ENCODE results near the gene OSCP1.

OSCP1 gene

GRCh38 chr1:36471830-36472641 is 21.8 kb upstream of the OSCP1 start:
- no peak for DNase-seq

DNA sequence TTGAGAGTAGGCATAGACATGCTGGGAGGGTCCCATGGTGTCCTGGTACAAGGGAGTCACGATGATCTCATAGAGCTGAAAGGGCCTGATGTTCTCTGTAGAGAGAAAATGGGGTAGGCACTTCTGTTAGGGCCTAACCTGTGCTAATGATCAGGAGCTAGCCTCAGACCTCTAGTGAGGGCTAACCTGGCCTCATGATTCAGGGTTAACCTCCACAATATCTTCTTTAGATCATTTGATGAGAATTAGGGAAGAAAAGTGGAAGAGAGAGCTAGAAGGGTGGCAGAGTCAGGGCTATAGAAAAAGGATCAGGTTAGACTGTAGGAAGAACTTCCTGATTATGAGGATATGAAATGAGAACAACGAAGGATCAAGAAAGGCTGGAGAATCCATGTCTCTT is 18.9 kb upstream of the OSCP1 start:
- DNase-seq: no peak

DNA sequence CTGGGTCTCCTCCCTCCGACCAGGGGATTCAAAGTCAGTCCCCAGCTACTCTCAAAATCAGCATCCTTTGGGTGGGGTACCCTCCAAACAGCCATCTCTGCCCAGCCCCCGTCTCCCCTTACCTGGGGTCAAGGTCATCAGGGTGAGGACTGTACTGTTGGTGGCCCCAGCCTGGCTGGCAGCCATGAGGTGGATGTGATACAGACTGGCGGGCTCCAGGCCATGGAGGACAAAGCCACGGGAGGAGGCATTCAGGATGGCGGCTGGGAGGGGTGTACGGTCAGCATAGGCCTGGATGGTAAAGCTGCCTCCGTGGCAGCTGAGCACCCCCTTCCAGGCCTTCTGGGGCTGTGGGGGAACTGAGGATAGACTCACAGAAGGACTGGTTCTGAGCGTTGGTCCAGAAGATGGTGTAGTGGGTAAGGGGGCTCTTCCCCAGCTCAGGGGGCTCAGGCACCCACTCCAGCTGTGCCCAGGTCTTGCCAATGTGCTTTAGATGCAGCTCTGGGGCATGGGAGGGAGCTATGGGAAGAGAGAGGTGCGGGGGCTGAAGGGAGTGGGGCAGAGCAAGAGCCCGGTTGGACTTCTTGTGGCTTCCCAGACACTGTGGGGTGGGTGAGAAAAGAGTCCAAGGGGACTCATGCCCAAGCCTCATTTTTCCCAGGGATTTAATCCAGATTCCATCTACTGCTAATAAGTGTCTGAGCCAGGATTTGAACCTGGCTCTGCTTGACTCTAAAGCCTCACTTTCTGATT is 17.6 kb upstream of the OSCP1 start:
- no peak for DNase-seq

DNA sequence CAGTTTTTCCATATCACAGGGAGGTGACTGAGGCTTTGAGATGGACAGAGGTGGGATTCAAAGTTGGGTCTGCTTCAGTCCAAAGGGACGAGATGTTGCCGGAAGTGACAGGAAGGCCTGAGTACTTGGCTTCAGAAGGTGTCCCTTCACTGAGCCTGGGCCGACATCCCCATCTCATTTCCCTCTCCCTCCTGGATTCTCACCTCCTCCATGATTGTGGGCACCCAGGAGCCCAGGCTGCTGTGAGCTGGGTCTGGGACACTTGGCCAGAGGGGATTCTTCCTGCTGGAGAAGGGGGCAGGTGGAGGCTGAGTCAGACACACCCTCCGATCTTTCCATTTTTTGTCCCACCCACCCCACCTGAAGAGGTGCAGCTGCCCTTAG is 16.8 kb upstream of the OSCP1 start:
- no peak for DNase-seq

GRCh38 chr1:36466370-36467026 is 16.2 kb upstream of the OSCP1 start:
- DNase-seq: no peak

- no peak for DNase-seq
These were observed 15.6 kb upstream of the OSCP1 start for GRCh38 chr1:36465731-36466369.

DNA sequence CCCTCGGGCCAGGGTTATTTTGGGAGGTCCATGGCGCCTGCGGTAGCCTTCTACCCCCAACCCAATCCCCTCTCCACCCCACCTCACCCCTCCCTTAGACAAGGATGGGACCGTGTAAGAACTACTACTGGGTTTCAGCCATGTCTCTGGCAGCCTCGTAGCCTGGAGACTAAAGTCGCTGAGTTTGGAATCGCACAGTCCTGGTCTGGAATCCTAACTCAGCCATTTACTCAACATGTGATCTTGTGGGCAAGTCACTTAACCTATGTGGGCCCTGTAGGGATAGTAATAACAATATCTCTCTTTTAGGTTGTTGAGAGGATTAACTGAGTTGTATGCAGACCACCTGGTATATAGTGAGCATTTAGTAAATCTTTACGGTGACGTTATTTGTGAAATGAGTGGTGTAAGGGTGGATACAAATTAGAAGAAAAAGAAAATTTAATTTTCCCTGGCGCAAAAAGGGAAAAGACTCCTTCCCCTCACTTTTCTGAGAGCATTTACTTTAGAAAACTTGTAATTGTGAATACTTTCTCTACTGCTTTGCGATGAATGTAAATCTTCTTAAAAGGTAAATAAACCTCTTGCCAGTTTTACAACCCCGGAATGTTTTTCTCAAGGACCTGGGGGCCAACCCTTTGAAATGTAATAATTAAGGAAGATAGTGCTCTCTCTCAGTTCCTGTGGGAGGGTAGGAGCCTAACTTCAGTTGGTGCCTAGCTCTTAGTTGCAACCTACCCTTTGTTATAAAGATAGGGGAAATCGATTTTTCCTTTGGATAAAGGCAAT is 14.5 kb upstream of the OSCP1 start:
- peak; percentile 10 for DNase-seq

DNA sequence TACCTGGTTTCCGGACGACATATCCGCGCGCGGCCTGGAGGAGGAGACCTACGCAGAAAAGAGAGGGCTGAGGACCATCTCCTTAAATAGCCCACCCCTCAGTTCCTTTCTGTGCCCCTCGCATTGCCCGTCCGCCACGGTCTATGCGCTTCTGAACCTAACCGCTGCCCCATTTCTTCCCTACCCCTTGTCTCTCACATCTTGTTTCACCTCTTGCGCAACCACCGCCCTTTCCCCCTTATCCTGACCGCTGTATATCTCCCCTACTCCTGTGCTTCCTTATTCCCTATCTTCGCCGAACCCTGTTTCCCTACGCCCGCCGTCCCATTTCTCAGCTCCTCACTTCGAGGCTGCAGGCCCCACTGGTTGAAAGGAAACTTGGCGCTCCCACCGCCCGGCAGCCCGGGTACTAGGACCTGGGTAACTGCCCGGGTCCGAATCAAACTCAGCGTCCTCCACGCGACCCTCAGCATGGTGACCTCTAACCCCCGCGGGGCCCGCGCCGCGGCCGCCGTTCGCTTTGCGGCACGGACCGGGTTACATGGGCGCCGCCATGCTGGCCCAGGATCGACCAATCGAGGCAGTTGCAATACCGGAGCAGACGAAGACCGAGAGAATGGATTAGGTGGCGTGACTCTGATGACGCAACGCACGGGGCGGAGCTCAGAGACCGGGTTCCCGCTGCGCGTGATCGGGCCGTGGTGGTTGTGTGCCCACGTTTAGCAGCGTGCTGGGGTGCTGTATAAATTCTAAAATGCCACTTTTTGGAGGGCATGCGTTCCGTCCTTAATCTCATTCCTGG is 13.8 kb upstream of the OSCP1 start, which contains the start of gene MRPS15:
Gene MRPS15 (minus strand): TSS at position 582 of the 802 bp plus-strand sequence. CDS start 109 bp downstream, at position 473.
- peak; percentile 90 for DNase-seq

GRCh38 chr1:36463463-36463802 is 13.2 kb upstream of the OSCP1 start:
- no peak for DNase-seq

- no peak for DNase-seq
These were observed 8.7 kb upstream of the OSCP1 start for GRCh38 chr1:36458910-36459309.

DNA sequence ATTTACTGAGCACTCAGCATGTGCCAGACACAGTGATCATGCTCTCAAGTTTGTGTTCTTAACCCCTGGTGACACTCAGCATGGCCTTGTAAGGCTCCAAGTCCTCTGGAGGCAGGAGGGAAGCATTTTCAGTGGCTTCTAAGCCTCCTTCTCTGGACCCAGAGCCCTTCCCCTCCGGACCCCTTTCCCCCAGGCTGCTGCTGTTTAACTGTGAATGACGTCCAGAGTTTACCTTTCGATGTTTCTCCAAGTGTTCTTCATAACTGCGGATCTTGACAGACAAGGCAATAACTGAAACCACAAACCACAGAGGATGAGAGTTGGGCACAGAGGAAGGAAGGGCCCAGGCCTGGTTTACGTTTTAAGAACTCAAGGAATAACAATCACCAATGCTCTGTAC is 7.4 kb upstream of the OSCP1 start:
- DNase-seq: no peak

DNA sequence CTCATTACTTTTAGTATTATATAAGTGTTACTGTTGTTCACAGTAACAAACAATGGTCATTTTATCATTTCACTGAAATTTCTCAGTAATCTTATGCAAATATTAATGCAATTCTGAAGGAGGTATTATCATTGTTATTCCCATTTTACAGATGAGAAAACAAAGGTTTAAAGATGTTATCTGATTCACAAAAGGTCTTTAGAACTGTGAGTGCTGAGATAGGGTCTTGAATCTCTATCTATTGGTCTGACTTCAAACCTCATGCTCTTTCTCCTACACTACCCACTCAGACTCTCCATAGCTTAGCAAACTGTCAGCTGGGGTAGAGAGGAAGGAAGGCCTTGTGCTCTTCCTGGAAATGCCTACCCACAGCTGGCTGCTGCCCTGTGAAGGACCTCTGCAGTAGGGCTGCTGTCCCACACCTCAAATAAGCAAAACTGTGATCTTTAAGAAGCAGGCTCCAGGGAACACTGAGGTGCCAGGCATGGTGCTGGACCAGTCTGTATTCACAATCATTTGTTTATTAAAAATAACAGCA is 6.2 kb upstream of the OSCP1 start:
- DNase-seq: no peak

- no peak for DNase-seq
These were observed 5.1 kb upstream of the OSCP1 start for GRCh38 chr1:36455386-36455785.

DNA sequence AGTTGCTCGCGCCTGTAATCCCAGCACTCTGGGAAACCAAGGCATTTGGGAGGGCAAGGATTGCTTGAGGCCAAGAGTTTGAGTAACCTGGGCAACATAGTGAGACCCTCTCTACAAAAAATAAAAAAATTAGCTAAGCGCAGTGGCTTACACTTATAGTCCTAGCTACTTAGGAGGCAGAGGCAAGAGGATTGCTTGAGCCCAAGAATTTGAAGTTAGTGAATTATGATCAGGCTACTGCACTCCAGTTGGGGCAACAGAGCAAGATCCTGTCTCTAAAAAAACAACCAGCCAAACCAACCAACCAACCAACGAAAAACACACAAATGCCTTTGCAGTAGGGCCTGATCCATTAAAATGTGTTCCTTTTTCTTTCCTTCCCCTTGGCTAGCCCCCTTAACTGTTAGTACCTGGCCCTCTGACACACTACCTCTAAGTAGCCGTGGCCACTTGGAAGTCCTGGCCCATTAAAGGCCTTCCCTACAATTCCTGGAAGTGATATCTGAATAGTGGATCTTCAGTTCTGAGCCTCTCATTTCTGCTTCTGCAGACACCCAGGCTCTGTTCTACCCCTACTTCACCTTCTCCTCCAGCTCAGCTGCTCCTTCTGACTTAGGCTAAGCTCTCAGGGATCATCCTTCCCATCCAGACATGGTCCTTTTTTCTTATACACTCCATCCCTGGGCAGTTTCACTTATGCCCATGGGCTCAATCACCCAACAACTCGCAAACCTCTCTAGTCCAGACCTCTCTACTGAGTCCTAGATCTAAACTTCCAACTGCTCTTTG is 3.5 kb upstream of the OSCP1 start:
- no peak for DNase-seq

- no peak for DNase-seq
These were observed 2.8 kb upstream of the OSCP1 start for GRCh38 chr1:36453051-36453450.

DNA sequence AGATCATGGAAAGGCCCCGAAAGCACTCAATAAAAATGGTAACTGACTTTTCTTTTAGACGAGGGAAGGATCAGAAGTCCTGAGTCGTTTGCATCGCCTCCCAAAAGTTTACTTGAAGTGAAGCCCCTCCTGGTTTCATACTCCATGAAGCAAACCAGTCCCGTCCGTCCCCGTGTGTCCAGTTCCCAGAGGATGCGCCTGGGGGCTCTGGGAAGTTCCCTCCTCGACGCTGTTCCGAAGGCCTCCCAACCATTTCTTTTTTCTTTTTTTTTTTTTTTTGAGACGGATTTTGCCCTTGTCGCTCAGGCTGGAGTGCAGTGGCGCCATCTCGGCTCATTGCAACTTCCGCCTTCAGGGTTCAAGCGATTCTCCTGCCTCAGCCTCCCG is 661 bp upstream of the OSCP1 start:
- DNase-seq: no peak

GRCh38 chr1:36448530-36449056 is 1.7 kb downstream of the OSCP1 start:
- DNase-seq: no peak

DNA sequence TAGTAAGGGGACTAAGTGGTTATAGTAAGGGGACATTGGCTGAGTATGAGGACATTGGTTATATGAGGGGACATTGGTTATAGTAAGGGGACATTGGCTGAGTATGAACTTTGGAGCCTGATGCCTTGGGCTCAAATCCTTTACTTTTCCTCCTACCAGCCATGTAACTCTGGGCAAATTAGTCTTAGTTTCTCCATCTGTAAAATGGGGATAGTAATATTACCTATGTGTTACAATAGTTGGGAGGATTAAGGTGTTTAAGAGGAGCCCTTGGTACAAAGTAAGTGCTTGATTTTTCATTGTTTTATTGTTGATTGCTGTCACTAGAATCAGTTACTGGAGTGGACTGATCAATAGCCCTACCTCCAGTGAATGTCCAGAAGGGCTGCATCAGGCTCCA is 2.8 kb downstream of the OSCP1 start:
- no peak for DNase-seq

DNA sequence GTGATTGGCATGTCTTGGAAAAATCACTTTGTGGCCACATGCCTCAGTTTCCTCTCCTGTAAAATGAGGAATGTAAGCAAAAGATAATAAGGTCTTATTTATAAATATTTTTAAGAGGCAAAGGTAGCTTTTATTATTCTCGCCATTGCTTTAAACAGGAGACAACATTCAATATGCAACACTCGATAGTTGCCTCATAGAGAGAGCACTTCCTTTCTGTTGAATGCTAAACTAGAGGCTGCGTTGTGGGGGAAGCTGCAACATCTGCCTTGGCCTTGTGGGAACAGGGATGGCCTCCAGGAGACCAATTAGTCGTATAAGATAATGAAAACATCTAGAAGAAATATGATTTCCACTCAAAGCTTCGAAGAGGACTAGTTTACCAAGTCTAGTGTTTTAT is 3.5 kb downstream of the OSCP1 start:
- no peak for DNase-seq

GRCh38 chr1:36446271-36446670 is 4.0 kb downstream of the OSCP1 start:
- no peak for DNase-seq
